ENCODE results near the gene ENTPD2. TPM values are rescaled to one million over a fixed set of nuclear protein-coding genes. Genes with fewer than 3 reads are reported as not detected.

Gene ENTPD2
- total RNA-seq, 1 experiment from 2014 or later, result 31.5 TPM

DNA sequence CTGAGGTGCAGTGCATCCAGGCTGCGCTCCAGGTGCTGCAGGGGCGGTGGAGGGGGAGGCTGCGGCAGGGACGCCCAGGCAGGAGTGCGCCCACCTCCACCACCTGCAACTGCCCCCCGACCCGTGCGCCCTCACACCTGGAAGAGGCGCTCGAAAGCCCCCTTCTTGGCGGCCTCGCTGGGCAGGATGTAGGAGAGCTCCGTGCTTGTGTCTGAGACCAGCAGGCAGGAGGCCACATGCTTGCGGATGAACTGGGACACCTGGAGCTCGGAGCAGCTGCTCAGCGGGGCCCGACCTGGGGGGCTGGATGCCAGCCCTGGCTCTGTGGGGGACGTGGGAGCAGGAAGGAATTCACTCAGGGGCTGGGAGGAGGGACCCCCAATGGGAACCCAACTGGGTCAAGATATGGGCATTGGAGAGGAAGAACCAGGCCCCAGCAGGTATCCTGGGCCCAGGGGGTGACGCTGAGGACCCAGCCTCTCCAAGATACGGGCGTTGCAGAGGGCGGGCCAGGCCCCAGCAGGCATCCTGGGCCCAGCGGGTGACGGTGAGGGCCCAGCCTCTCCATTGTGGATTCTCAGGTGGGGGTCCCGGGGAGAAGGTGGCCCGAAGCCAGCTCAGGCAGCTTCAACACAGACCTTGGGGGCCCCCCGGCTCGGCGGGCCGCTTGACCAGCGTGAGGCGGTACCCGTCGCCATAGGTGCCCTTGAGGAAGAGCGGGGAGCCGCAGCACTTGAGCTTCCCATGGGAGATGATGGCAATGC is 38.9 kb downstream of the ENTPD2 start:
- H3K9me3 Mint-ChIP-seq (ENCODE audit: unreplicated experiment), result no peaks in the 10 kb centered on the region
- ChIA-PET CTCF (interaction anchor here (0.5 to 1.8 kb wide), 2 partner anchors 15 to 24 kb away, joined by 4 to 6 read pairs; no protein-coding TSS in a partner anchor), POLR2A (no interaction called here)
- H3K4me1 Mint-ChIP-seq (ENCODE audit: insufficient read depth, unreplicated experiment), result no peaks in the 10 kb centered on the region
- TF ChIP-seq CTCF (IDR thresholded peaks at IDR 0.05; ENCODE audit: unreplicated experiment), result no peak
- H3K4me3 Mint-ChIP-seq (ENCODE audit: unreplicated experiment), result no peak overlapping the region
- H3K27ac Mint-ChIP-seq (ENCODE audit: low read depth, unreplicated experiment), result no peak overlapping the region
- intact Hi-C loops (cut with micrococcal nuclease), result no loop called here
- H3K36me3 Mint-ChIP-seq (ENCODE audit: insufficient read depth, unreplicated experiment), result peaks cover 23% of the 10 kb centered on the region
- H3K27me3 Mint-ChIP-seq (ENCODE audit: insufficient read depth, unreplicated experiment), result no peaks in the 10 kb centered on the region
- DNase-seq (ENCODE audit: unreplicated experiment), result no peak
- BruUV-seq (replicated peaks), result no TSS peak

- H3K4me1 Mint-ChIP-seq (ENCODE audit: insufficient read depth, unreplicated experiment), result no peaks in the 10 kb centered on the region
- CTCF ChIA-PET, result interaction anchor here (1.8 kb wide), 1 partner anchor 16 kb away, joined by 6 read pairs; no protein-coding TSS in a partner anchor
- POLR2A ChIA-PET, result no interaction called here
- intact Hi-C loops (cut with micrococcal nuclease), result no loop called here
- peaks cover 23% of the 10 kb centered on the region for H3K36me3 Mint-ChIP-seq (ENCODE audit: insufficient read depth, unreplicated experiment)
- H3K27ac Mint-ChIP-seq (ENCODE audit: low read depth, unreplicated experiment), result no peak overlapping the region
- DNase-seq (ENCODE audit: unreplicated experiment), result no peak
- BruUV-seq (replicated peaks), result no TSS peak
- TF ChIP-seq CTCF (IDR thresholded peaks at IDR 0.05; ENCODE audit: unreplicated experiment), result no peak
- H3K27me3 Mint-ChIP-seq (ENCODE audit: insufficient read depth, unreplicated experiment), result no peaks in the 10 kb centered on the region
- H3K9me3 Mint-ChIP-seq (ENCODE audit: unreplicated experiment), result no peaks in the 10 kb centered on the region
- no peak overlapping the region for H3K4me3 Mint-ChIP-seq (ENCODE audit: unreplicated experiment)
Observed at GRCh38 chr9:137014166-137014565, 39.7 kb downstream of the ENTPD2 start.

GRCh38 chr9:137013571-137013940 is 40.3 kb downstream of the ENTPD2 start:
- DNase-seq (ENCODE audit: unreplicated experiment), result no peak
- ChIA-PET CTCF (no interaction called here), POLR2A (no interaction called here)
- no TSS peak for BruUV-seq (replicated peaks)
- no peaks in the 10 kb centered on the region for H3K27me3 Mint-ChIP-seq (ENCODE audit: insufficient read depth, unreplicated experiment)
- H3K9me3 Mint-ChIP-seq (ENCODE audit: unreplicated experiment), result no peaks in the 10 kb centered on the region
- intact Hi-C loops (cut with micrococcal nuclease), result no loop called here
- H3K4me3 Mint-ChIP-seq (ENCODE audit: unreplicated experiment), result no peak overlapping the region
- peaks cover 23% of the 10 kb centered on the region for H3K36me3 Mint-ChIP-seq (ENCODE audit: insufficient read depth, unreplicated experiment)
- H3K27ac Mint-ChIP-seq (ENCODE audit: low read depth, unreplicated experiment), result no peak overlapping the region
- TF ChIP-seq CTCF (IDR thresholded peaks at IDR 0.05; ENCODE audit: unreplicated experiment), result no peak
- H3K4me1 Mint-ChIP-seq (ENCODE audit: insufficient read depth, unreplicated experiment), result no peaks in the 10 kb centered on the region

DNA sequence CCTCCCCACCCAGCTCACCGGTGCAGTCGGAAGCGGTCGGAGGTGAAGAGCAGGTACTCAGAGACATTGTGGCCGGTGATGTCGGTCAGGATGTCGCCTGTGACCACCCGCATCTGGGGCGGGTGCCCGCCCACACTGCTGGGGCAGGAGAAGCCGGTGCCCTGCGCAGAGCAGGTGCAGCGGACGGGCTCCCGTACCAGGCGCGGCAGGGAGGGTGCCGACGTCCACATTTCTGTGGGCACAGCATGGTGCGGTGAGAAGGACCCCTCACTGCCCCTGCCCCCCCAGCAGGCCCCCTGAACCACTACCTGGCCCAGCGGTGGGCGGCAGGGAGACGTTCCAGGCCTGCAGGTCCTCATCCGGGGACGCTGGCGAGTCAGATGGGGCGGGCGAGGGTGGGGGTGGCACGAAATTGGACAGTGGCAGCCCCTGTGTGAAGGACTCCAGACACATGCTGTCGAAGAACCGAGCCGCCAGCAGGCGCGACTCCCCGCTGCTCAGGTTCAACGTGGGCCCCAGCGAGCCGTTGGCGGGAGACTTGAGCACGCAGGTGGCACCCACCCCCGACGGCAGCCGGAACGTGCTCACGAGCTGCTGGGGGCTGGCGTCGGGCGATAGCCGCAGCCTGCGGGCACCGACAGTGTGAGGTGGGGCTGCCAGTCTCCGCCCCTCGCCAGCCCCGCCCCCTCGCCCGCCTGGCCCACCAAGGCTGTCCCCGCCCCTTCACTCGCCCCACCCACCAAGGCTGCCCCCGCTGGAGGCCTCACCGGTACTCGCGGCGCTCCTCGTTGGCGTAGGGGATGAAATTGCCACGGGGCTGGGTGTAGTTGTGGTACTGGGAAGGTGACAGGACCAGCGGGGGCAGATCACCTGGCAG is 40.9 kb downstream of the ENTPD2 start:
- no peak overlapping the region for H3K4me3 Mint-ChIP-seq (ENCODE audit: unreplicated experiment)
- DNase-seq (ENCODE audit: unreplicated experiment), result no peak
- no peaks in the 10 kb centered on the region for H3K27me3 Mint-ChIP-seq (ENCODE audit: insufficient read depth, unreplicated experiment)
- intact Hi-C loops (cut with micrococcal nuclease), result no loop called here
- no peak for TF ChIP-seq CTCF (IDR thresholded peaks at IDR 0.05; ENCODE audit: unreplicated experiment)
- ChIA-PET CTCF (no interaction called here), POLR2A (no interaction called here)
- no TSS peak for BruUV-seq (replicated peaks)
- no peaks in the 10 kb centered on the region for H3K9me3 Mint-ChIP-seq (ENCODE audit: unreplicated experiment)
- peaks cover 23% of the 10 kb centered on the region for H3K36me3 Mint-ChIP-seq (ENCODE audit: insufficient read depth, unreplicated experiment)
- H3K27ac Mint-ChIP-seq (ENCODE audit: low read depth, unreplicated experiment), result no peak overlapping the region
- no peaks in the 10 kb centered on the region for H3K4me1 Mint-ChIP-seq (ENCODE audit: insufficient read depth, unreplicated experiment)

Data from MCF 10A (cell line).